ENCODE measurements around the gene FAM210B. TPM values are rescaled to one million over a fixed set of nuclear protein-coding genes. Genes with fewer than 3 reads are reported as not detected.

FAM210B gene
- total and polyA plus RNA-seq, 10 donors: 9.4 to 48.4 (median 27.9) TPM

- peak overlapping the region in 7 of 8 donors; percentile 27 to 85 (median 81) for H3K27ac ChIP-seq
- no peak for DNase-seq
- no peaks in the 10 kb centered on the region for H3K27me3 ChIP-seq (replicated peaks in 1 of 7)
- peak overlapping the region in 7 of 8 donors; percentile 60 to 98 (median 81) for H3K4me3 ChIP-seq
- no peaks in the 10 kb centered on the region for H3K9me3 ChIP-seq
- 70 to 90% (median 81%) methylated on average over 13 to 14 of the region's 14 CpGs for WGBS, 5 donors
- TF ChIP-seq, protein P1, sequence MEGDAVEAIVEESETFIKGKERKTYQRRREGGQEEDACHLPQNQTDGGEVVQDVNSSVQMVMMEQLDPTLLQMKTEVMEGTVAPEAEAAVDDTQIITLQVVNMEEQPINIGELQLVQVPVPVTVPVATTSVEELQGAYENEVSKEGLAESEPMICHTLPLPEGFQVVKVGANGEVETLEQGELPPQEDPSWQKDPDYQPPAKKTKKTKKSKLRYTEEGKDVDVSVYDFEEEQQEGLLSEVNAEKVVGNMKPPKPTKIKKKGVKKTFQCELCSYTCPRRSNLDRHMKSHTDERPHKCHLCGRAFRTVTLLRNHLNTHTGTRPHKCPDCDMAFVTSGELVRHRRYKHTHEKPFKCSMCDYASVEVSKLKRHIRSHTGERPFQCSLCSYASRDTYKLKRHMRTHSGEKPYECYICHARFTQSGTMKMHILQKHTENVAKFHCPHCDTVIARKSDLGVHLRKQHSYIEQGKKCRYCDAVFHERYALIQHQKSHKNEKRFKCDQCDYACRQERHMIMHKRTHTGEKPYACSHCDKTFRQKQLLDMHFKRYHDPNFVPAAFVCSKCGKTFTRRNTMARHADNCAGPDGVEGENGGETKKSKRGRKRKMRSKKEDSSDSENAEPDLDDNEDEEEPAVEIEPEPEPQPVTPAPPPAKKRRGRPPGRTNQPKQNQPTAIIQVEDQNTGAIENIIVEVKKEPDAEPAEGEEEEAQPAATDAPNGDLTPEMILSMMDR (IDR thresholded peaks at IDR 0.05 in 8 of 11, conservative IDR thresholded peaks at IDR 0.05 in 3 of 11): no peak
- TF ChIP-seq POLR2A (IDR thresholded peaks at IDR 0.05) (no peak), POLR2AphosphoS5 (IDR thresholded peaks at IDR 0.05) (no peak)
- H3K4me1 ChIP-seq: peaks cover 0 to 42% (median 25%) of the 10 kb centered on the region in 6 donors
- H3K36me3 ChIP-seq: peaks cover 0 to 11% (median 5%) of the 10 kb centered on the region in 6 donors
- intact Hi-C loops (cut with DNase I; ENCODE audit: low total_unique reads): no loop called here
These were observed 1.5 kb downstream of the FAM210B start for GRCh38 chr20:56360133-56360907.

GRCh38 chr20:56360908-56361205 is 2.1 kb downstream of the FAM210B start:
- peaks cover 0 to 16% (median 10%) of the 10 kb centered on the region in 6 donors for H3K36me3 ChIP-seq
- no peak for DNase-seq
- 89 to 98% (median 90%) methylated on average over 8 of the region's 8 CpGs for WGBS, 5 donors
- H3K4me1 ChIP-seq: peaks cover 0 to 42% (median 25%) of the 10 kb centered on the region in 6 donors
- H3K27me3 ChIP-seq (replicated peaks in 1 of 7): no peaks in the 10 kb centered on the region
- no peak overlapping the region for H3K27ac ChIP-seq
- H3K4me3 ChIP-seq: peak overlapping the region in 1 of 8 donors; percentile 98
- intact Hi-C loops (cut with DNase I; ENCODE audit: low total_unique reads): no loop called here
- TF ChIP-seq, protein P1 (IDR thresholded peaks at IDR 0.05 in 8 of 11, conservative IDR thresholded peaks at IDR 0.05 in 3 of 11): no peak
- TF ChIP-seq POLR2A (IDR thresholded peaks at IDR 0.05) (no peak), POLR2AphosphoS5 (IDR thresholded peaks at IDR 0.05) (no peak)
- no peaks in the 10 kb centered on the region for H3K9me3 ChIP-seq

- Histone ChIP-seq H3K36me3 (peaks cover 0 to 27% (median 18%) of the 10 kb centered on the region in 6 donors), H3K4me1 (peaks cover 0 to 42% (median 25%) of the 10 kb centered on the region in 6 donors), H3K27me3 (replicated peaks in 1 of 7) (no peaks in the 10 kb centered on the region), H3K9me3 (no peaks in the 10 kb centered on the region), H3K4me3 (no peak overlapping the region), H3K27ac (peak overlapping the region in 3 of 8 donors; percentile 58 to 65 (median 58))
- WGBS, 5 donors: 80 to 93% (median 85%) methylated on average over 8 of the region's 8 CpGs
- no peak for TF ChIP-seq POLR2AphosphoS5 (IDR thresholded peaks at IDR 0.05)
- TF ChIP-seq, protein P1 (IDR thresholded peaks at IDR 0.05 in 8 of 11, conservative IDR thresholded peaks at IDR 0.05 in 3 of 11): no peak
- TF ChIP-seq POLR2A (IDR thresholded peaks at IDR 0.05): no peak
- no peak for DNase-seq
- intact Hi-C loops (cut with DNase I; ENCODE audit: low total_unique reads): no loop called here
These were observed 3.1 kb downstream of the FAM210B start for GRCh38 chr20:56361900-56362299.

- Histone ChIP-seq H3K27me3 (replicated peaks in 1 of 7) (no peaks in the 10 kb centered on the region), H3K9me3 (no peaks in the 10 kb centered on the region), H3K27ac (peak overlapping the region in 6 of 8 donors; percentile 13 to 65 (median 58)), H3K4me1 (peaks cover 0 to 41% (median 25%) of the 10 kb centered on the region in 6 donors), H3K36me3 (peaks cover 0 to 37% (median 27%) of the 10 kb centered on the region in 6 donors), H3K4me3 (no peak overlapping the region)
- intact Hi-C loops (cut with DNase I; ENCODE audit: low total_unique reads): no loop called here
- TF ChIP-seq POLR2A (IDR thresholded peaks at IDR 0.05): no peak
- TF ChIP-seq POLR2AphosphoS5 (IDR thresholded peaks at IDR 0.05): peak; percentile 53 to 76 (median 61)
- DNase-seq: peak; percentile 81
- 35 to 52% (median 44%) methylated on average over 6 to 8 of the region's 8 CpGs for WGBS, 5 donors
These were observed 4.1 kb downstream of the FAM210B start for GRCh38 chr20:56362833-56363413.
